ENCODE results near the gene SFXN5.

Gene SFXN5

GRCh38 chr2:72897785-72898584, 173.5 kb downstream of the SFXN5 start:
- DNase-seq (ENCODE audit: low spot score): no peak

GRCh38 chr2:72896446-72896845, 175.1 kb downstream of the SFXN5 start:
- DNase-seq (ENCODE audit: low spot score): no peak

- no peak for DNase-seq (ENCODE audit: low spot score)
Measured at GRCh38 chr2:72895759-72896281, 175.7 kb downstream of the SFXN5 start.

- no peak for DNase-seq (ENCODE audit: low spot score)
Measured at GRCh38 chr2:72895154-72895553, 176.4 kb downstream of the SFXN5 start.

DNA sequence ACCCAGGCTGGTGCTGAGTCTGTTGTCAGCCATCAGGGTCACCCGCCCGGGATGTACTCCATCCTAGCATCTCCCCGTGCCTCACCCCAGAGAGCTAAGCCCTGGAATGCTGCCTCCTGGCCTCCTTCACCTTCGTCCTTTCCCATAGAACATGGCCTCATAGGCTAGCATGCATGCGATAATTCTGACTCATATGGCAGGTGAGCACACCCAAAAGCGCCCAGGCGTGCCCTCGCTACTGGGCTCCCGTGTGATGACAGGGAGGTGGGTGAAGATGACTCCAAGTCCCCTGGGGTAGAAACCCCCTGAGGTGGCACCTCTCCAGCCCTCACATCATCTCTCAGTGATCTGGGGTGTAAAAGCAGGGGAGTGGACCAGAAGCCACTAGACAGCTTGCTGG, 177.0 kb downstream of the SFXN5 start:
- no peak for DNase-seq (ENCODE audit: low spot score)

- DNase-seq (ENCODE audit: low spot score): no peak
Measured at GRCh38 chr2:72893594-72894319, 177.8 kb downstream of the SFXN5 start.

DNA sequence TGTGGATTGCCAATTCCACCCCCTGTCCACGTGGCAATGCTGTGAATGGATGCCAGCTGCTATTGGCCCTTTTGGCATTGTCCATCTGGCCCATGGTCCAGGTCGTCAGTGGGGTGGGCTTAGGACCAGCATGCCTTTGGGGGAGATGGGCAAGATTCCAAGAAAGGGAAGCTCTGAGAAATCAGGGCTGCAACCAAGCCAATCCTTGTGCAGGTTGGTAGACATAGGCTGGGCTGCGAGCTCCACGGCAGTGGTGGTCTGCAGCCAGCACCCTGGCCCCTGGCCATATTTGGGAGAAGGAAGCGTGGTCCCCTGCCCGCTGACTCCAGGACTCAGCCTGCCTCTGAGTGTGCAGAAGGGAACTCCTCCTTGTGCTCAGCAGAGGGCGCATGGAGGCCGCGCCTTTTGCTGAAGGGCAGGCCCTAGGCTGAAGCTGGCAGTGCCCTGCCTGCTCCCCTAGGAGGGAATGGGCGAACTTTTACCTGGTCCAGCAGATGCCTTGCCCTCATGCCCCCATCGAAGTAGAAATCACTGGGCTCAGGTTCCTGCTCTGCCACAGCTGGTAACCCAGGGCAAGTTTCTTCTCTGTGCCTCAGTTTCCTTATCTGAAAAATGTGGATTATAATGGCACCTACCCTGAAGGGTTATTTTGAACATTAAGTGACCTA, 178.9 kb downstream of the SFXN5 start:
- DNase-seq (ENCODE audit: low spot score): peak; percentile 34

All from hematopoietic multipotent progenitor cell treated with erythropoietin and hydrocortisone succinate and interleukin-3 and kit ligand, for 15 days (in vitro differentiated cells).